Adrenal gland (tissue), 12 donors: ENCODE results near the gene DRAP1. TPM values are rescaled to one million over a fixed set of nuclear protein-coding genes. Genes with fewer than 3 reads are reported as not detected.
A peak's percentile ranks its signal among the peaks of the same experiment; 100 is the strongest.

Experiments used
- DNase-seq, 7 donors: peaks; one replicate each; pipeline ENCODE4 v3.0.0-alpha.2; 2019 to 2020
- H3K27ac ChIP-seq, 5 donors: fragments of 200-600 bp; sonication (generic) in 4 of 5; 1 replicate in 3 of 5; 2 replicates in 2 of 5; pipeline versions ENCODE4 v1.5.1 to v1.8.0; 2016 to 2020; ENCODE audit warnings: mild to moderate bottlenecking in 1 of 5
- H3K27me3 ChIP-seq: fragments of 200-600 bp; 2 replicates; pipeline ENCODE4 v1.8.0; 2021
- H3K36me3 ChIP-seq, 2 donors: fragments of 200-600 bp; replicated peaks in 1 of 2; 1 replicate in 1 of 2; 2 replicates in 1 of 2; pipeline versions ENCODE4 v1.5.1 to v1.8.0; 2018 to 2022
- H3K4me1 ChIP-seq, 2 donors: fragments of 200-600 bp; replicated peaks in 1 of 2; 1 replicate in 1 of 2; 2 replicates in 1 of 2; pipeline versions ENCODE4 v1.5.1 to v1.8.0; 2018 to 2021
- H3K4me3 ChIP-seq, 4 donors: fragments of 200-600 bp; sonication (generic) in 3 of 4; one replicate each; pipeline ENCODE4 v1.5.1; 2016 to 2018
- H3K9me3 ChIP-seq, 3 donors: fragments of 200-600 bp; sonication (generic) in 1 of 3; replicated peaks in 1 of 3; 1 replicate in 2 of 3; 2 replicates in 1 of 3; pipeline versions ENCODE4 v1.5.1 to v1.8.0; 2016 to 2021
- POLR2A ChIP-seq, 2 donors: fragments of 450-650 bp; IDR thresholded peaks; one replicate each; pipeline ENCODE4 v1.6.1; 2017; ENCODE audit warnings: antibody characterized with exemption in 2 of 2, mild to moderate bottlenecking in 2 of 2, moderate library complexity in 1 of 2
- WGBS, 4 donors: extraction: QIAGEN DNeasy Blood & Tissue Kit in 2 of 4; methylation state at CpG; one replicate each; pipeline versions ENCODE4 v1.1.5 to v1.1.7; 2013 to 2017; 5-methylcytosine and 5-hydroxymethylcytosine counted together
- intact Hi-C, 2 donors: fragments of 100-400 bp; cut with DNase I; formaldehyde crosslinking; loops; one replicate each; pipeline versions ENCODE4 v1.14.1 to v1.15.0; 2022 to 2023
- polyA plus RNA-seq, 3 donors: library from polyadenylated mRNA; stranded (reverse); fragments of 200-250 nt in 2 of 3; fragments of 350-450 nt in 1 of 3; fragmentation: Illumina TruSeq in 1 of 3; extraction: RNeasy Lipid Tissue Mini Kit (QIAGEN cat#74804) in 1 of 3; gene quantifications; one replicate each; pipeline ENCODE4 v1.2.3, GENCODE V29; 2013 to 2014
- total RNA-seq, 9 donors: library from RNA; depleted of rRNA in 4 of 9; stranded (reverse); fragments of >200 nt in 4 of 9; fragments of 120-200 nt in 1 of 9; fragmentation: NEBNext Ultra II Directional in 1 of 9; extraction: Animal tissue kit (Norgen Biotek cat#: 25700) in 1 of 9; gene quantifications; one replicate each; pipeline versions ENCODE4 v1.1.0 to v1.2.4, GENCODE V29; 2013 to 2023
- TF ChIP-seq, protein P1 (sequence below), 6 experiments: fragments of 450-650 bp in 4 of 6; fragments of 200-600 bp in 2 of 6; sonication (generic) in 1 of 6; IDR thresholded peaks; 1 replicate in 5 of 6; 2 replicates in 1 of 6; pipeline versions ENCODE4 v1.5.1 to v1.8.0; 2016 to 2021; ENCODE audit warnings: antibody characterized with exemption in 6 of 6, mild to moderate bottlenecking in 2 of 6, moderate library complexity in 1 of 6
- donor health status: healthy with polysubstance abuse.
- donor health status: Bipolar disorder and iron deficiency.
- donor health status: DM: yes; HTN: yes; CAD: no.
- donor health status: DM: no; HTN: no; CAD: no.
- donor health status: DM: no; HTN: no; CAD: no.
- donor health status: DM: yes; HTN: yes; CAD: no.

The DRAP1 gene
- total and polyA plus RNA-seq, 12 donors: 63.7 to 269 (median 94.9) TPM

DNA sequence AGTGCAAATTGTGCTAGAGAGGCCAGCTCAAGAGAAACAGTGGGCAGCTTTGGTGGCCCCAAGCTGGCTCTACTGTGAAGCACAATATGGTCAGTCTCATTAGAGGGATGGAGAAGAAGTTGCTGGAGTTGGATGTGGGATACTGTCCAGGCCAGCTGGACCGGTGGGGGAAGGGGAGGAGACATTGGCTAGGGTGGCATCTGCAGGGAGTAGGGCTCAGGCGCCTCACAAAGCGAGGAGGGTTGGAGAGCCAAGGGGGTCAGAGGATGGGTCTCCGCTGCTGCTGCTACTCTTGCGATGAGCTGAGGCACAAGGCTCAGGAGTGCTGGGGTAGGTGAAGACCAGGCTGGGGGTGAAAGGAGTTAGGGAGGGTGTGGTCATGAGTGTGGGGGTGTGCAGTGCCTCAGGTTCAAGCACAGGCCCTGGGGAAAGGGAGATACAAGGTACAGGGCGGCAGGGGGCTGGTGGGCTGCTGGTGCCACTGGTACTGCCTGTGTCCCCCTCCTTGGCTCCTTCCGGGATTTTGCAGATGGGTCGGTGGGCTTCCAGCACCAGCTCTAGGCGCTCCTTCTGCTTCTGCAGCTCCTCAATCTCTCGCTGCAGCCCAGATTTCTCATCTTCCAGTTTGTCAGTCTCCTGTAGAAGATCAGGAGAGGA lies 26.4 kb upstream of the DRAP1 start:
- WGBS, 4 donors: 75 to 78% (median 78%) methylated on average over 9 to 10 of the region's 10 CpGs
- peaks cover 44 to 49% of the 10 kb centered on the region in 2 donors for H3K4me1 ChIP-seq
- peak in 1 of 7 donors; percentile 25 for DNase-seq
- intact Hi-C loops: no loop called here
- TF ChIP-seq POLR2A (IDR thresholded peaks at IDR 0.05): no peak
- TF ChIP-seq, protein P1, sequence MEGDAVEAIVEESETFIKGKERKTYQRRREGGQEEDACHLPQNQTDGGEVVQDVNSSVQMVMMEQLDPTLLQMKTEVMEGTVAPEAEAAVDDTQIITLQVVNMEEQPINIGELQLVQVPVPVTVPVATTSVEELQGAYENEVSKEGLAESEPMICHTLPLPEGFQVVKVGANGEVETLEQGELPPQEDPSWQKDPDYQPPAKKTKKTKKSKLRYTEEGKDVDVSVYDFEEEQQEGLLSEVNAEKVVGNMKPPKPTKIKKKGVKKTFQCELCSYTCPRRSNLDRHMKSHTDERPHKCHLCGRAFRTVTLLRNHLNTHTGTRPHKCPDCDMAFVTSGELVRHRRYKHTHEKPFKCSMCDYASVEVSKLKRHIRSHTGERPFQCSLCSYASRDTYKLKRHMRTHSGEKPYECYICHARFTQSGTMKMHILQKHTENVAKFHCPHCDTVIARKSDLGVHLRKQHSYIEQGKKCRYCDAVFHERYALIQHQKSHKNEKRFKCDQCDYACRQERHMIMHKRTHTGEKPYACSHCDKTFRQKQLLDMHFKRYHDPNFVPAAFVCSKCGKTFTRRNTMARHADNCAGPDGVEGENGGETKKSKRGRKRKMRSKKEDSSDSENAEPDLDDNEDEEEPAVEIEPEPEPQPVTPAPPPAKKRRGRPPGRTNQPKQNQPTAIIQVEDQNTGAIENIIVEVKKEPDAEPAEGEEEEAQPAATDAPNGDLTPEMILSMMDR (IDR thresholded peaks at IDR 0.05): no peak
- H3K27ac ChIP-seq: peak overlapping the region; percentile 26 to 99 (median 96)
- peak overlapping the region in 1 of 4 donors; percentile 62 for H3K4me3 ChIP-seq
- no peaks in the 10 kb centered on the region for H3K27me3 ChIP-seq
- no peaks in the 10 kb centered on the region for H3K36me3 ChIP-seq
- no peaks in the 10 kb centered on the region for H3K9me3 ChIP-seq

DNA sequence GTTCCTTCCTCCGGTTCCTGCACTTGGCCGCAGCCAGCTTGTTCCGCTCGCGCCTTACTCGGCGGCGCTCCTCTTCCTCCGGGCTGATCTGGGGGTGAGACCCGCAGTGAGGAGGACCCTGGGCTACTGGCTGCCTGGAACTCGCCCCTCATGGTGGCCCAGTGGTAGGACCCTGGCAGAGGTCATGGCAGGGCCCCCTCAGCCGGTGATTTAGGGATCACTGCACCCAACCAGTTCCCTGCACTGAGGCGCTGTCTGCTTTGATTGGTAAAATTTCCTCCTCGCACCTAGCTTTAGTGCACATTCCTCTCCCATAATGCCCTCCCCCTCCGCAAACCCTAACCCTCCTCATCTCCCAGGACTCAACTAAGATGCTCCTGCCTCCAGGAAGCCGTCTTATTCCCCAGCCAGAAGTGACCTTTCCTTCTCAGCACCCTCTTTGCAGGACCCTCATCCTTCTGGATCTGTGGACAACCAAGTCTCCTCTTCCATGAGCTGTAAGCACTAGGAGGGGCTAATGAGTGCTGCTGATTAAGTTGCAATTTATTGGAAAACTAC lies 25.1 kb upstream of the DRAP1 start:
- WGBS, 4 donors: 65 to 73% (median 68%) methylated on average over 7 to 16 of the region's 16 CpGs
- TF ChIP-seq, protein P1 (IDR thresholded peaks at IDR 0.05): no peak
- TF ChIP-seq POLR2A (IDR thresholded peaks at IDR 0.05): no peak
- peaks cover 44% of the 10 kb centered on the region in 2 donors for H3K4me1 ChIP-seq
- H3K36me3 ChIP-seq: no peaks in the 10 kb centered on the region
- DNase-seq: peak in 2 of 7 donors; percentile 42 to 48
- H3K9me3 ChIP-seq: no peaks in the 10 kb centered on the region
- no peaks in the 10 kb centered on the region for H3K27me3 ChIP-seq
- intact Hi-C loops: no loop called here
- H3K27ac ChIP-seq: peak overlapping the region in 4 of 5 donors; percentile 52 to 99 (median 96)
- H3K4me3 ChIP-seq: no peak overlapping the region

DNA sequence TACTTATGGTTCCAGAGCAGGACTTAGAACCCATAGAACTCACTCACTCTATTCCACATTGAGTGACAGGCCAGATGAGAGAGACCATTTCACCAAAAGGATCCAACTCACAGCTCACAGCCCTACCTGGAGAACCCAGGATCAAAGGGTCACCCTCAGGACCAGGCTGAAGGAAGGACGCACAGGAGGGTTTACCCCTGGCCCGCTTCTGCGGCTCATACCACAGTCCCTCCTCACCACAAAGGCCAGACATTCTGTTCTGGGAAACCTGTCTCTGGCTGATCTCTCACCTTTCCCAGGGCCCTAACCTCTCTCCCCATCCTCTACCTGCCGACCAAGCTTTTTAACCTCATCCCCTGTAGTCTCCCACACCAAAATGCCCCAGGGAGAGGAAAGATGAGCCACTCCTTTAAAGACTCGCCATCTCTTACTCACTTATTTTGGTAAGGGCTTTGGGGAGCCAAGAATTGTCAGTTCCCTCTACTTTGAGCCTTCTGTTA lies 23.7 kb upstream of the DRAP1 start:
- no peaks in the 10 kb centered on the region for H3K27me3 ChIP-seq
- no peak for DNase-seq
- no peaks in the 10 kb centered on the region for H3K36me3 ChIP-seq
- no peak overlapping the region for H3K4me3 ChIP-seq
- WGBS, 4 donors: 89 to 97% (median 94%) methylated on average over 3 to 5 of the region's 5 CpGs
- H3K4me1 ChIP-seq: peaks cover 43% of the 10 kb centered on the region in 2 donors
- intact Hi-C loops: no loop called here
- TF ChIP-seq POLR2A (IDR thresholded peaks at IDR 0.05): no peak
- TF ChIP-seq, protein P1 (IDR thresholded peaks at IDR 0.05): no peak
- no peaks in the 10 kb centered on the region for H3K9me3 ChIP-seq
- H3K27ac ChIP-seq: no peak overlapping the region

DNA sequence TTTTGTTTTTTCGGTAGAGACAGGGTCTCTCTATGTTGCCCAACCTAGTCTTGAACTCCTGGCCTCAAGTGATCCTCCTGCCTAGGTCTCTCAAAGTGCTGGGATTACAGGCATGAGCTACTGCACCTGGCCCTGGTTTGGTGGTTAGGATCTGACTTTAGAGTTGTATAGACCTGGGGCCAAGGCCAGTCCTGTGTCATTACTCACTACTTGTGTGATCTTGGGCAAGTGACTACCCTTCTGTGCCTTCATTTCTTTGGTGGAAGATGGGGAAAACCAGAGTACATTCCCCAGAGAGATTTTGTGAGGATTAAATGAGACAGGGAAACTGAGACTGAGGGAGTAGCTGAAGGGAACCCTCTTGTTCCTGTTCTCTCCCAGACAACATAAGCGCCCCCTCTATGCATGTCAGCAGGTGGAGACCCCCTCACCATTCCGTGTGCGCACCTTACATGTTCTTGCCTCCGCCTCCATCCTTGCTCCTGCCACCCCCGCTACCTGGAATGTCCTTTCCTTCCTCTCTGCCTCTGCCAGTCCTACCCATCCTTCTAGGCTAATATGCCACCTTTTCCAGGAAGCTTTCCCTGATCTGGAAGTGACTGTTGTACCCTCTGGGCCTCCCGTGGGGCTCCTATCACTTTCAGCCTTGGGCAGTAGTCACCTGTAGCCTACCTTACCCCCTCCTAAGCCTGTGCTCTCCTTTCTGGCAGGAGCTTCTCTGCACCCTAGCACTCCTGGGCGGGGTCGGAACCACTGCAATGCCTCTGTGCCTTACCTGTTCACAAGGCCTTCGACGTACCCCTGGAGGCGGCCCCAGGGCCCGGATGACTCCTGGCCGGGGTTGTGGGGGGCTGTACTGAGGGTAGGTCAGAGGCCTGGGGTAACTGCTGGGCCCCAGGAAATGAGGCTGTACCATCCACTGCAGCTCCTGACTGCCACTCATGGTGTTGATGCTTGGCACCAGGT lies 22.9 kb upstream of the DRAP1 start:
- intact Hi-C loops: no loop called here
- TF ChIP-seq POLR2A (IDR thresholded peaks at IDR 0.05): no peak
- TF ChIP-seq, protein P1 (IDR thresholded peaks at IDR 0.05): no peak
- Histone ChIP-seq H3K4me1 (peaks cover 36 to 41% of the 10 kb centered on the region in 2 donors), H3K27me3 (no peaks in the 10 kb centered on the region), H3K9me3 (no peaks in the 10 kb centered on the region), H3K36me3 (no peaks in the 10 kb centered on the region), H3K27ac (no peak overlapping the region), H3K4me3 (no peak overlapping the region)
- DNase-seq: peak in 1 of 7 donors; percentile 23
- WGBS, 4 donors: 93 to 98% (median 94%) methylated on average over 7 to 14 of the region's 14 CpGs
